GM12892 (cell line): ENCODE data around the gene TOP2B.

ENCODE experiments used
- POLR2A ChIP-seq: IDR thresholded peaks from 2 replicates; pipeline ENCODE4 v1.6.1; 2011; ENCODE audit warnings: low read depth, low read length, control low read depth
- POLR2AphosphoS5 ChIP-seq: IDR thresholded peaks from 2 replicates; pipeline ENCODE4 v1.6.1; 2011; ENCODE audit warnings: low read depth, low read length, control low read depth

DNA sequence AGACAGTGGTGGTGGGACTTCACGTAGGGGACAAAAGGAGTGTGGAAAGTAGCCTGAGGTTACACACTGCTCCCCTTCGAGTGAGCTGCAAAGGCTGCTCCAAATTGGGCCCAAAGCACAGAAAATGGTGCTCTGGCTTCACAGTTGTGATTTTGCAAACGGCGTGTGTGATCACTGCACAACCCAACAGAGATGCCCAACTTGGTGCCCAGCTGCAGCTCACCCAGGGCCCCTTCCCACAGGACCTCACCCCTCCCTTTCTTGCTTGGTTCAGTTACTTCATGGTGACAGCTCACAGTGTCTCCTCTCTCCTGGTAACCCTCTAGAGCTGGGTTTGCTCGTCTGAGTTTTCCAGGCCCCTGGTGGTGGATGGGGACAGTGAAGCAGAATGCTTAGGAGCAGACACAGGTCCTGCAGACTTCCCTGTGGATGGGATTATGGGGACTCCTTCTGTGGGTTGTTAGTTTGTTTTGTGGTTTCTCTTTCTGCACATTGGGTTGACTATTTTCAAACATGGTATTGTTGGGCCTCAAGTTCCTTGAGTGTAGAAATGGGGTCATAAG, 98.3 kb downstream of the TOP2B start:
- TF ChIP-seq POLR2AphosphoS5 (no peak), POLR2A (no peak)
